Measurements from ENCODE around the gene IQSEC1.

DNA sequence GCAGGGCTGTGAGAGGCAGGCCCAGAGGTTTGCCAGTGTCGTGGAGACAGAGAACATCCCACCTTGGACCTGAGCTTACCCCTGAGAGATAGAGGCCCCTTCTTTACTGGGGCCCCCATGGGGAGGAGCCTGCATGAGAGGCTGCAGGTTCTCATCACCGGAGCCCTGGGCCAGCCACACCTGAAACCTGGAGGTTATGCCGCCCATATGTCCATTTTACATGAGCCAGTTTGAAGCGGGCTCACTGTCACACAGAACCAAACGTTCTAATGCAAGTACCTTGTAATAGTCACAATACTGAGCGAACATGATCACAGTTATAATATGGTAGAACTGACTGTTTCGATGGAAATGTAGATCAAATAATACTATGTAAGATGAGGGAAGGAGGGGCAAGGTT is 6.3 kb upstream of the IQSEC1 start:
- TF ChIP-seq POLR2A (IDR thresholded peaks at IDR 0.05; ENCODE audit: borderline replicate concordance, extremely low read depth, insufficient read depth, insufficient read length) (no peak), RAD21 (IDR thresholded peaks at IDR 0.05; ENCODE audit: low read depth) (no peak), POLR2AphosphoS5 (IDR thresholded peaks at IDR 0.05; ENCODE audit: low read depth, low read length) (no peak), CBX3 (IDR thresholded peaks at IDR 0.05; ENCODE audit: low read depth) (no peak), ZFX (IDR thresholded peaks at IDR 0.05) (no peak), EZH2phosphoT487 (IDR thresholded peaks at IDR 0.05; ENCODE audit: borderline replicate concordance) (no peak), EZH2 (IDR thresholded peaks at IDR 0.05) (no peak), SP1 (IDR thresholded peaks at IDR 0.05; ENCODE audit: low read depth) (no peak), FOSL1 (IDR thresholded peaks at IDR 0.05; ENCODE audit: low read depth) (no peak)
- TF ChIP-seq, protein P1, sequence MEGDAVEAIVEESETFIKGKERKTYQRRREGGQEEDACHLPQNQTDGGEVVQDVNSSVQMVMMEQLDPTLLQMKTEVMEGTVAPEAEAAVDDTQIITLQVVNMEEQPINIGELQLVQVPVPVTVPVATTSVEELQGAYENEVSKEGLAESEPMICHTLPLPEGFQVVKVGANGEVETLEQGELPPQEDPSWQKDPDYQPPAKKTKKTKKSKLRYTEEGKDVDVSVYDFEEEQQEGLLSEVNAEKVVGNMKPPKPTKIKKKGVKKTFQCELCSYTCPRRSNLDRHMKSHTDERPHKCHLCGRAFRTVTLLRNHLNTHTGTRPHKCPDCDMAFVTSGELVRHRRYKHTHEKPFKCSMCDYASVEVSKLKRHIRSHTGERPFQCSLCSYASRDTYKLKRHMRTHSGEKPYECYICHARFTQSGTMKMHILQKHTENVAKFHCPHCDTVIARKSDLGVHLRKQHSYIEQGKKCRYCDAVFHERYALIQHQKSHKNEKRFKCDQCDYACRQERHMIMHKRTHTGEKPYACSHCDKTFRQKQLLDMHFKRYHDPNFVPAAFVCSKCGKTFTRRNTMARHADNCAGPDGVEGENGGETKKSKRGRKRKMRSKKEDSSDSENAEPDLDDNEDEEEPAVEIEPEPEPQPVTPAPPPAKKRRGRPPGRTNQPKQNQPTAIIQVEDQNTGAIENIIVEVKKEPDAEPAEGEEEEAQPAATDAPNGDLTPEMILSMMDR (IDR thresholded peaks at IDR 0.05 in 2 of 3, conservative IDR thresholded peaks at IDR 0.05 in 1 of 3; ENCODE audit: borderline replicate concordance in 1 of 3, insufficient read depth in 1 of 3, low read depth in 2 of 3, low read length in 2 of 3), result no peak
- TF ChIP-seq, protein P2, sequence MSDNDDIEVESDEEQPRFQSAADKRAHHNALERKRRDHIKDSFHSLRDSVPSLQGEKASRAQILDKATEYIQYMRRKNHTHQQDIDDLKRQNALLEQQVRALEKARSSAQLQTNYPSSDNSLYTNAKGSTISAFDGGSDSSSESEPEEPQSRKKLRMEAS (IDR thresholded peaks at IDR 0.05), result no peak
- TF ChIP-seq, protein P3, sequence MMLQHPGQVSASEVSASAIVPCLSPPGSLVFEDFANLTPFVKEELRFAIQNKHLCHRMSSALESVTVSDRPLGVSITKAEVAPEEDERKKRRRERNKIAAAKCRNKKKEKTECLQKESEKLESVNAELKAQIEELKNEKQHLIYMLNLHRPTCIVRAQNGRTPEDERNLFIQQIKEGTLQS (IDR thresholded peaks at IDR 0.05), result no peak
- TF ChIP-seq, protein P4, sequence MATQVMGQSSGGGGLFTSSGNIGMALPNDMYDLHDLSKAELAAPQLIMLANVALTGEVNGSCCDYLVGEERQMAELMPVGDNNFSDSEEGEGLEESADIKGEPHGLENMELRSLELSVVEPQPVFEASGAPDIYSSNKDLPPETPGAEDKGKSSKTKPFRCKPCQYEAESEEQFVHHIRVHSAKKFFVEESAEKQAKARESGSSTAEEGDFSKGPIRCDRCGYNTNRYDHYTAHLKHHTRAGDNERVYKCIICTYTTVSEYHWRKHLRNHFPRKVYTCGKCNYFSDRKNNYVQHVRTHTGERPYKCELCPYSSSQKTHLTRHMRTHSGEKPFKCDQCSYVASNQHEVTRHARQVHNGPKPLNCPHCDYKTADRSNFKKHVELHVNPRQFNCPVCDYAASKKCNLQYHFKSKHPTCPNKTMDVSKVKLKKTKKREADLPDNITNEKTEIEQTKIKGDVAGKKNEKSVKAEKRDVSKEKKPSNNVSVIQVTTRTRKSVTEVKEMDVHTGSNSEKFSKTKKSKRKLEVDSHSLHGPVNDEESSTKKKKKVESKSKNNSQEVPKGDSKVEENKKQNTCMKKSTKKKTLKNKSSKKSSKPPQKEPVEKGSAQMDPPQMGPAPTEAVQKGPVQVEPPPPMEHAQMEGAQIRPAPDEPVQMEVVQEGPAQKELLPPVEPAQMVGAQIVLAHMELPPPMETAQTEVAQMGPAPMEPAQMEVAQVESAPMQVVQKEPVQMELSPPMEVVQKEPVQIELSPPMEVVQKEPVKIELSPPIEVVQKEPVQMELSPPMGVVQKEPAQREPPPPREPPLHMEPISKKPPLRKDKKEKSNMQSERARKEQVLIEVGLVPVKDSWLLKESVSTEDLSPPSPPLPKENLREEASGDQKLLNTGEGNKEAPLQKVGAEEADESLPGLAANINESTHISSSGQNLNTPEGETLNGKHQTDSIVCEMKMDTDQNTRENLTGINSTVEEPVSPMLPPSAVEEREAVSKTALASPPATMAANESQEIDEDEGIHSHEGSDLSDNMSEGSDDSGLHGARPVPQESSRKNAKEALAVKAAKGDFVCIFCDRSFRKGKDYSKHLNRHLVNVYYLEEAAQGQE (IDR thresholded peaks at IDR 0.05; ENCODE audit: low read depth), result no peak
